Effector memory CD8-positive, alpha-beta T cell (primary cell): ENCODE results near the gene NMNAT3.

ENCODE experiments used
- ATAC-seq: fragments of 150-1000 bp; cut with Tn5 transposase; replicated peaks from 2 replicates; pipeline ENCODE4 v1.10.0; 2021; ENCODE audit warnings: mild to moderate bottlenecking, moderate library complexity
- DNase-seq, 3 experiments: peaks; one replicate each; pipeline ENCODE4 v3.0.0; 2021
- H3K27ac Mint-ChIP-seq, 2 donors: one replicate each; pipeline ENCODE4 v1.8.0; 2022; ENCODE audit warnings: mild to moderate bottlenecking in 2 of 2, mixed read lengths in 2 of 2, moderate library complexity in 2 of 2
- H3K27me3 Mint-ChIP-seq, 2 donors: one replicate each; pipeline ENCODE4 v1.8.0; 2022; ENCODE audit warnings: mixed read lengths in 2 of 2
- H3K36me3 Mint-ChIP-seq: one replicate; pipeline ENCODE4 v1.8.0; 2022; ENCODE audit warnings: mild to moderate bottlenecking, moderate library complexity, mixed read lengths; ENCODE audit not compliant: insufficient read depth
- H3K4me1 Mint-ChIP-seq, 2 donors: one replicate each; pipeline ENCODE4 v1.8.0; 2022; ENCODE audit warnings: low read depth in 2 of 2, mixed read lengths in 2 of 2
- H3K4me3 Mint-ChIP-seq, 2 donors: one replicate each; pipeline ENCODE4 v1.8.0; 2022; ENCODE audit warnings: mild to moderate bottlenecking in 2 of 2, mixed read lengths in 2 of 2, moderate library complexity in 2 of 2
- H3K9me3 Mint-ChIP-seq, 2 donors: one replicate each; pipeline ENCODE4 v1.8.0; 2022; ENCODE audit warnings: mixed read lengths in 2 of 2

NMNAT3 gene

GRCh38 chr3:139554628-139555027 is 123.1 kb downstream of the NMNAT3 start:
- Mint-ChIP-seq H3K4me1 (no peaks in the 10 kb centered on the region), H3K4me3 (no peak overlapping the region), H3K36me3 (no peaks in the 10 kb centered on the region), H3K27ac (no peak overlapping the region), H3K9me3 (no peaks in the 10 kb centered on the region), H3K27me3 (peaks cover 0 to 16% of the 10 kb centered on the region in 2 donors)
- ATAC-seq, result no peak
- DNase-seq, result no peak

DNA sequence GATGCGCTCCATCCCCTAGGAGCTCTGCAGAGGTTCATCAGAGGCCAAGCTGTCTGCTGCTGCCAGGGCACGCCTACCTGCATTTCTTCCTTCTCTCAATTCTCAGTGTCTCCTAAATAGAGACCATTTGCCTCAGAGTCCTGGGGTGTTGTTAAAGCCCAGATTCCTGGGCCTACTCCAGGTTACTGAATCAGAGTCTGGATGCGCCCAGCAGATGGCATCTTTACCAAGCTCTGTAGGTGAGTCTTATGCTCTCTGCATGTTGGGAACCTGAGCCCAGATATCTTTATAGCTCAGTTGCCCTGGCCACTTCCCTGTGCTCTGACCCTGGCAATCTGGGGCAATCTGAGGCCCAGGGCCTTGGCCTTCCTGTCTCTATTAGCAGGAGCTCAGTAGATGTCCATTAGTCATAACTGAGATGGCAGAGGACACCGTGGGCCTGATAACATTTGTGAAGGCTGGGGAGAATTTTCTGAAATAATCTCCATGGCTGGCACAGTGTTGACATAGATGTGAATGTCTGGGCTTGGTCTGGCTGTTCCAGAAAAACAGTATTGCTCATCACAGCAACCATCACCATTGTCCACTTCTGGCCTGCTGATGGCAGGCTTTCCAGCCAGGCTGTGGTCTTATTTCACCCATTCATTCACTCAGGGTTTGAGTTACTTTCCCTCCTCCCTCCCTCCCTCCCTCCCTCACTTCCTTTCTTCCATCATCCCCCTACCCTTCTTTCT is 125.0 kb downstream of the NMNAT3 start:
- no peak for ATAC-seq
- no peak overlapping the region for H3K4me3 Mint-ChIP-seq
- no peak for DNase-seq
- no peaks in the 10 kb centered on the region for H3K9me3 Mint-ChIP-seq
- no peaks in the 10 kb centered on the region for H3K36me3 Mint-ChIP-seq
- H3K4me1 Mint-ChIP-seq, result no peaks in the 10 kb centered on the region
- H3K27ac Mint-ChIP-seq, result no peak overlapping the region
- H3K27me3 Mint-ChIP-seq, result peaks cover 0 to 21% of the 10 kb centered on the region in 2 donors

GRCh38 chr3:139548801-139549200 is 129.0 kb downstream of the NMNAT3 start:
- Mint-ChIP-seq H3K9me3 (no peaks in the 10 kb centered on the region), H3K27ac (no peak overlapping the region), H3K4me3 (no peak overlapping the region), H3K4me1 (no peaks in the 10 kb centered on the region), H3K27me3 (peaks cover 0 to 15% of the 10 kb centered on the region in 2 donors), H3K36me3 (no peaks in the 10 kb centered on the region)
- DNase-seq (no peak), ATAC-seq (no peak)

DNA sequence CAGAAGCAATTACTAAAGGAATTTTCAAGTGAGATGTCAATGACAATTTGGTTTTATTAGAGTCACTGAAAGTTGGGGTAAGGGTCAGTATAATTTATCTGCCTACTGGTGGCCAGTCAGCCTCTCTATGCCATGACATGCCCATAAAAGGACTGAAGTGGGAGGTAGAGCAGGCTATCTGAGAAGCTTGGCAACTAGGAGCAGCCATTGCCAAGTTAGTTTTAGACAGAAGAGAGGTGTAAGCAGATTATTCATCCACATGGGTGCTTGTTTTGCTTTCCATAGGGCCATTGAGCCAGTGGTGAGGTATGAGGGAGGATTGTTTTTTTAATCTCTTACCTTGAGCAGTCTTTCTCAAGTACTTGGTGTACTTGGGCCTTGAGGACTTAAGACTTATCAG is 130.1 kb downstream of the NMNAT3 start:
- H3K27me3 Mint-ChIP-seq, result peaks cover 5 to 16% of the 10 kb centered on the region in 2 donors
- ATAC-seq (no peak), DNase-seq (no peak)
- H3K9me3 Mint-ChIP-seq, result no peaks in the 10 kb centered on the region
- H3K36me3 Mint-ChIP-seq, result no peaks in the 10 kb centered on the region
- H3K4me1 Mint-ChIP-seq, result no peaks in the 10 kb centered on the region
- H3K27ac Mint-ChIP-seq, result no peak overlapping the region
- H3K4me3 Mint-ChIP-seq, result no peak overlapping the region

DNA sequence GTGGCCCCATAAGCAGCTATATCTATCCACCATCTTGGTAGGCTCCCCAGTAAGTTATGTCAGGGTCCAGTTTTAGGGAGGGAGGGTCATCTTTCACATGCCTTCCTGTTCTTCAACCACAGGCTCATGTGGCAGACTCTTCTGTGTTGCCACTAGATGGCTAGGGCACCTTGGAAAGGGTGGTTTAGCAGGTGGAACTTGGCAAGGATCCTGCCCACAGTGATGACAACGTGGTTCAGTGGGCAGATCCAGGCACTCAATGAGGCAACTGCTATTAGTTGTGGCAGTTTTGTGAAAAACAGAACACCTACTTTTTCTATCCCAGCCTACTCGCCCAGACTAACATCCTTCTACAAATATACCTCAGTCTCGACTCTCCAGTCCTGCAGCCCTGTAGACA is 131.0 kb downstream of the NMNAT3 start:
- Mint-ChIP-seq H3K36me3 (no peaks in the 10 kb centered on the region), H3K9me3 (no peaks in the 10 kb centered on the region), H3K27ac (no peak overlapping the region), H3K27me3 (peaks cover 11 to 25% of the 10 kb centered on the region in 2 donors), H3K4me1 (no peaks in the 10 kb centered on the region), H3K4me3 (no peak overlapping the region)
- no peak for DNase-seq
- no peak for ATAC-seq

DNA sequence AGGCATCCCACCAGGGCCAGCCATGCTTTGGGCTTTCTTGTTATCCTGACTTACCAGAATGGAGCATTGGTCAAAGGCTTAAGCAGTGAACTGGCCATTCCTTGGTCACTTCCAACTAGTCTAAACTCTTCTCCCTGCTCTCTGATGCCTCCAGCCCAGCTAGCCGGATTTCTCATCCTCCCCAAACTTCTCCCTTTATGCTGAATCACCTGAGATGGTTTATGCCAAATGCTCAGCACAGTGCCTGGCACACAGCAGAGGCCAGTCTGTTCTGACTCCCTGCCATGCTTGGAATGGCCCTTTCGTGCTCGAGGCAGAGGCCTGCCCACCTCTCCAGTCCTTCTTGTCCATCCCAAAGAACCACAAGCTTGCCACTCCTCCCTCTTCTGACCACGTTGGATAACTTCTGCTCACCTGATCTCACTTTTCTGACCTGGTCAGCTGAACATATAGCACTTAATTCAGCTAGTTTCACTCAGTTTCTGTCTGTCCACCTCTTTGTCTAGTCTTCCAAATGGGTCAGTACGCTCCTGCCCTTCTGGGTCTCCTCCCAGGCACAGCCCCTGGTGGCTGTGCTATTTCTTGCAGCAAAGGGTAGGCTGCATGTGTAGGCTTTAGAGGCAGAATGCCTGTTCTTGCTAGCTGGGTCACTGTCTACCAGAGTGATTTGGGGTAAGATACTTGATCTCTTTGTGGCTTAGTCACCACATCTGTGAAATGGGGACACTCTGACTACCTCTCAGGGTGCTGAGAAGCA is 136.1 kb downstream of the NMNAT3 start:
- Mint-ChIP-seq H3K36me3 (no peaks in the 10 kb centered on the region), H3K27me3 (peaks cover 45 to 61% of the 10 kb centered on the region in 2 donors), H3K4me3 (no peak overlapping the region)

DNA sequence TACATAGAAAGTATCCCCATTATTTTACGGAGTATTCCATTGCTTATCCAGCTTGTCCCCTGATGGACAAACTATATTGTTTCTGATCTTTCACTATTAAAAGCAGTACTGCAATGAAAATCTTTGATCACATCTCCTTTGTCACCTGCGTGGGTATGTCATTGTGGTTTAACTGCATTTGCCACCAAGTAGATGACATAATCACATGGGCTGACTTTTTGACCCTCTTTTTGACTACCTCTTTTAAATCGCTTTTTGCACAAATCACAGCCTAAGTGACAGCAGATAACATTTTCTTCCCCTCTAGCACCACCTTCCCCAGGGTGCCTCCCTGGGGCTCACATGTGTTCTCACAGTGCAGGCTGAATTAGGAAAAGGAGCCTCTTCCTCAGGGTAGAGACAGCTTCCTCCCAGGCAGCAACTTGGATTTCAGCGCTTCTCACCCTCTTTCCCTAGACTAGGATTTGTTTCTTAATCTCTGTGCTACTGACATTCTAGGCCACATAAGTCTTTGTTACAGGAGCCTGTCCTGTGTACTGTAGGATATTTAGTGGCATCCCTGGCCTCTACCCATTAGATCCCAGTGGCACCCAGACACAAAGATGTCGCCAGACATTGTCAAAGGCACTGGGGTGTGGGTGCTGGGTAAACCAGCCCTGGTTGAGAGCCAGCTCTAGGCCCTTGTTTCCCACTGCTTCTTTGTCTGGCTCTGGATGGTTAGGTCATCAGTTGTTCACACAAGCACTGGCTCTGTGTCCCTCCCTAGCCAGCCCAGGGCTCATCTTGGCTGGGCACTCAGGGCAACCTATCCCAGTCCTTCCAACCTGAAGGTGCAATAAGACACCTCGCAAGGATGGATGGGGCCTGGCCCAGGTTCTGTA is 136.9 kb downstream of the NMNAT3 start:
- peaks cover 0 to 7% of the 10 kb centered on the region in 2 donors for H3K4me1 Mint-ChIP-seq
- H3K9me3 Mint-ChIP-seq, result no peaks in the 10 kb centered on the region
- H3K36me3 Mint-ChIP-seq, result no peaks in the 10 kb centered on the region
- H3K4me3 Mint-ChIP-seq, result no peak overlapping the region
- DNase-seq (no peak), ATAC-seq (no peak)
- no peak overlapping the region for H3K27ac Mint-ChIP-seq
- peaks cover 47 to 69% of the 10 kb centered on the region in 2 donors for H3K27me3 Mint-ChIP-seq

More for the DNA sequence above, 136.1 kb downstream of the NMNAT3 start:
- no peaks in the 10 kb centered on the region for H3K9me3 Mint-ChIP-seq
- no peak for ATAC-seq
- H3K27ac Mint-ChIP-seq, result no peak overlapping the region
- peaks cover 0 to 7% of the 10 kb centered on the region in 2 donors for H3K4me1 Mint-ChIP-seq
- DNase-seq, result no peak

- ATAC-seq, result no peak
- Mint-ChIP-seq H3K36me3 (no peaks in the 10 kb centered on the region), H3K4me1 (peaks cover 0 to 7% of the 10 kb centered on the region in 2 donors), H3K9me3 (no peaks in the 10 kb centered on the region), H3K4me3 (no peak overlapping the region), H3K27ac (no peak overlapping the region), H3K27me3 (peaks cover 47 to 79% of the 10 kb centered on the region in 2 donors)
- no peak for DNase-seq
Observed at GRCh38 chr3:139538733-139539132, 139.0 kb downstream of the NMNAT3 start.

DNA sequence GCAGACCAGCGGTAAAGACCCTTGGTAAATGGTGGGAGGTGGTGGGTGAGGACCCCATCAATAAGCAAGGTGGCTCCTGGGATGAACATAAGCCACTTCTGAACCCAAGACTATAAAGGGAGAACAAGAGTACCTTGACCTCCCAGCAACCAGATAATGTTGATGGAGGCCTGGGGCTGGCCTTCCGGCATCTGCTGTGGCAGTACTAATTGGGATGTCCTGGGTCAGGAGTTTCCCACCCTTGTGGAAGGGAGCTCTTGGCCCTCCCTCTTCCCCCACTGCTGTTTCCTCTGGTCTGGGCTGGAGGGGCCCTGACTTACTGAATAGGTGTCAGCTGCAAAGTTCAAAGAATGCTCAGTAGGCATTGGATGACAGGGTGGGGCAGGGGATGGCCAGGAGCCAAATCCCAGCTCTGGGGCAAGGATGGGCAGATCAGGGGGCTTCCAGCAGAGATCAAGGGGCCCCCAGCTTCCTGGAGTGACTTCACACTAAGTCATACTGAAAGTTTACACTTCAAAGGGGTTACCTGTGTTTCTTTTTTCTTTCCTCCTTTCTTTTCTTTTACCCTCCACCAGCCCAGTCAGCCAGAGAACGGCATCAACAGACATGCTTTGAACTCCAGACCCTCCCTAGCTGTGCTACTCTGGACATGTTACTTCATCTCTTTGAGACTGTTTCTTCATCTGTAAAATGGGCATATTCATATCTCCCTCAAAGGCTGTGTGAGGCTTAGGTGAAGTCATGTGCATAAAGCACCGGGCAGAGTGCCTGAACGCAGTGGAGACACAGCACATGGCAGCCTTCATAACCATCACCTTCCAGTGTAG is 139.8 kb downstream of the NMNAT3 start:
- H3K4me3 Mint-ChIP-seq, result no peak overlapping the region
- no peak overlapping the region for H3K27ac Mint-ChIP-seq
- no peaks in the 10 kb centered on the region for H3K9me3 Mint-ChIP-seq
- ATAC-seq, result no peak
- H3K27me3 Mint-ChIP-seq, result peaks cover 45 to 77% of the 10 kb centered on the region in 2 donors
- H3K36me3 Mint-ChIP-seq, result no peaks in the 10 kb centered on the region
- H3K4me1 Mint-ChIP-seq, result peaks cover 0 to 7% of the 10 kb centered on the region in 2 donors
- DNase-seq, result no peak

GRCh38 chr3:139537361-139537760 is 140.4 kb downstream of the NMNAT3 start:
- DNase-seq, result no peak
- ATAC-seq, result no peak
- no peaks in the 10 kb centered on the region for H3K36me3 Mint-ChIP-seq
- peaks cover 39 to 71% of the 10 kb centered on the region in 2 donors for H3K27me3 Mint-ChIP-seq
- H3K4me3 Mint-ChIP-seq, result no peak overlapping the region
- H3K27ac Mint-ChIP-seq, result no peak overlapping the region
- peaks cover 0 to 7% of the 10 kb centered on the region in 2 donors for H3K4me1 Mint-ChIP-seq
- H3K9me3 Mint-ChIP-seq, result no peaks in the 10 kb centered on the region

- Mint-ChIP-seq H3K9me3 (no peaks in the 10 kb centered on the region), H3K4me1 (peaks cover 0 to 4% of the 10 kb centered on the region in 2 donors), H3K4me3 (no peak overlapping the region), H3K27me3 (peaks cover 24 to 50% of the 10 kb centered on the region in 2 donors), H3K27ac (no peak overlapping the region), H3K36me3 (no peaks in the 10 kb centered on the region)
- ATAC-seq (no peak), DNase-seq (no peak)
Observed at GRCh38 chr3:139534992-139535879, 142.5 kb downstream of the NMNAT3 start.

GRCh38 chr3:139534455-139534812 is 143.3 kb downstream of the NMNAT3 start:
- Mint-ChIP-seq H3K27me3 (peaks cover 24 to 46% of the 10 kb centered on the region in 2 donors), H3K27ac (no peak overlapping the region), H3K4me3 (no peak overlapping the region), H3K9me3 (no peaks in the 10 kb centered on the region), H3K36me3 (no peaks in the 10 kb centered on the region), H3K4me1 (peaks cover 0 to 4% of the 10 kb centered on the region in 2 donors)
- ATAC-seq, result no peak
- no peak for DNase-seq
